ENCODE measurements around the gene MRC1.

MRC1 gene

DNA sequence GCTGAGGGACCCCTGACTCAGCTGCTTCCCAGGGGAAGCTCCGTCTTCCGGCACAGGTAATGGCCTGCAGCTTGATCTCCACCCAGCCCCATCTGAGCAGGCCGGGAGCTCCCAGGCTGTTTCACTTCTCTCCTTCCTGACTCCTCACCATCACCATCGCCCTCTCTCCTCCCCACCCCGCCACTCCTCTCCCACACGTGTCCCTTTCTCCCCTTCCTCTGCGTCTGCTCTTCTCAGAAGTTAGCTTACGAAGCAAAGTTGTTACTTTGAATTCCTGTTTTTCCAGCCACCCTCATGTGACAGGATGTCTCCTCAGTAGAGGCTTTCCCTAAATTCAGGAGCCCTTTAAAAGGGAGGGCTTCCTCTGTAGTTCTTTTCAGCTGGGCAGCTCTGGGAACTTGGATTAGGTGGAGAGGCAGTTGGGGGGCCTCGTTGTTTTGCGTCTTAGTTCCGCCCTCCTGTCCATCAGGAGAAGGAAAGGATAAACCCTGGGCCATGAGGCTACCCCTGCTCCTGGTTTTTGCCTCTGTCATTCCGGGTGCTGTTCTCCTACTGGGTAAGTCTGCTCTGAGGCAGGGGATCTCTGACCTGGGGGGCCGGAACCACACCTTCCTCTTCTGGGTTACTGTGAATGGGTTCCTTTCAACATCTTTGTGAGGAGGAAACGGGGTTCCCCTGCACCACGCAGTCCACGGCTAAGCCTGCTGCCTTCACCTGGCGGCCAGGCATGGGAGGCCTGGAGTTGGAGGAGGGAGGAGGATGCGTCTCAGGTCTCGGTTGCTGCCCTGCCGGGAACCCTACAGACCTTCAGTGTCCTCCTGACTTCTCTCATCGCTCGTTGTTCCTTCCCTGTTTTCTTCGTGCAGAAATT is at the start of gene MRC1:
TSS of gene MRC1 (plus strand) at position 378 of the 871 bp plus-strand sequence. CDS start at position 496, 118 bp downstream.
- Histone ChIP-seq H3K36me3 (ENCODE audit: insufficient read depth, low read length) (no peaks in the 10 kb centered on the region), H3K4me1 (ENCODE audit: insufficient read depth, low read length) (no peaks in the 10 kb centered on the region; the same call in 1 of the 2 replicates), H3K9me3 (ENCODE audit: control insufficient read depth, insufficient read depth, low read length) (no peaks in the 10 kb centered on the region; the same call in 1 of the 2 replicates), H3K9ac (ENCODE audit: low read depth, low read length) (no peak within 1 kb of the TSS)

DNA sequence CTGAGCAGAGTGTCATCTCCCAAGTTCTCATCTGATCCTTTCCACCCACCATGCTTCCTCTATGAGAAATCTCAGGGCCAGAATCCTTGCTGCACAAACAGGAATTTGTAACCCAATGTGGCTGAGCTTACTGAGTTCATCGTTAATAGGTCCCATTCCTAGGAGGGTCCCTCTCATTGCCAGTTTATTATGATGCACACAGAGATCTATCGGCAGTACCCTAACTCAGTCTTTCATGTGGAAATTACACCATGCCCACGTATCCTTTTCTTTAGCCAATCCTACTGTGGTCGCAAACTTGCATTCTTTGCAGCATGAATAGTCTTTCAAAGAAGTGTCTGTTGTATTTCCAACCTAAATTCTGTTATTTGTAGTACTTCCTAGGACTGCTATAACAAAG is 45.0 kb upstream of the MRC1 start:
- H3K4me1 ChIP-seq (ENCODE audit: insufficient read depth, low read length) = peaks cover 6% of the 10 kb centered on the region; the same call in 1 of the 2 replicates
- H3K9ac ChIP-seq (ENCODE audit: low read depth, low read length) = no peak overlapping the region
- H3K36me3 ChIP-seq (ENCODE audit: insufficient read depth, low read length) = no peaks in the 10 kb centered on the region
- no peaks in the 10 kb centered on the region for H3K9me3 ChIP-seq (ENCODE audit: control insufficient read depth, insufficient read depth, low read length)

DNA sequence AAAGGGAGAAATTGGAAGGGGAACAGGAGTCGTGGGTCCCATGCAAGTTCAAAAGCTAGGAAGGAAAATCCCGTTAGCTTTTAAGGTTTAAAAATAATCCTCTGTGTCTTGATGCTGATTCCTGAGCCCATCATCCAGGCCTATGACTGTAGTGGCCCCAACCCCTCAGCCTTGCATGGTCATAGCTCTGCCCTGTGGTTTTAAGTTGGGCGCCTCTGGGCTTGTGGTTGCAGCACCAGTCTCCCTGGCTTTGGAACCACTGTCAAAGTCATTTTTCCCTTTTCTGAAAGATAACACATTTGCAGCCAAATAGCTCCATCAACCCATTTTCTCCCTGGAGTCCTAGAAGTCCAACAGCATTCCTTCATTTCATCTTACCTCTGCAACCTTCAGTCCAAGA is 43.5 kb upstream of the MRC1 start:
- H3K4me1 ChIP-seq (ENCODE audit: insufficient read depth, low read length) = peaks cover 6% of the 10 kb centered on the region; the same call in 1 of the 2 replicates
- H3K9ac ChIP-seq (ENCODE audit: low read depth, low read length) = no peak overlapping the region
- no peaks in the 10 kb centered on the region for H3K9me3 ChIP-seq (ENCODE audit: control insufficient read depth, insufficient read depth, low read length)
- no peaks in the 10 kb centered on the region for H3K36me3 ChIP-seq (ENCODE audit: insufficient read depth, low read length)

GRCh38 chr10:17766731-17767130 is 42.4 kb upstream of the MRC1 start:
- Histone ChIP-seq H3K4me1 (ENCODE audit: insufficient read depth, low read length) (peaks cover 6% of the 10 kb centered on the region; the same call in 1 of the 2 replicates), H3K36me3 (ENCODE audit: insufficient read depth, low read length) (no peaks in the 10 kb centered on the region), H3K9me3 (ENCODE audit: control insufficient read depth, insufficient read depth, low read length) (no peaks in the 10 kb centered on the region), H3K9ac (ENCODE audit: low read depth, low read length) (no peak overlapping the region)

DNA sequence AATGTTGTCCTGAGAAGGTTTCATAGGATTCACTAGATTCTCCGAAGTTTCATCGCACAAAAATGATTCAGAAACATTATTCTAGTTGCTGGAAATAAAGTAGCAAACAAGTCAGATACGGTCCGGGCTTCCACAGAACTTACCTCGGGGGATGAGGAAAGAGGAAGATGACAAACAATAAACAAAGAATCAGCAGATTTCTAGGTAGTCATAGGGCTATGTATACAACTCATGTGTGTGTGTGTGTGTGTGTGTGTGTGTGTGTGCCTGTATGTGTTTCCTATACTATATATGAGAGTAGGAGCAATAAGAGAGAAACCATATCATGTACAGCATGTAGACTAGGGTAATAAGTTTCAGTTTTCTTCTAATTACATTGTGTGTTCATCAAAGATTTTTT is 40.7 kb upstream of the MRC1 start:
- Histone ChIP-seq H3K9ac (ENCODE audit: low read depth, low read length) (no peak overlapping the region), H3K9me3 (ENCODE audit: control insufficient read depth, insufficient read depth, low read length) (no peaks in the 10 kb centered on the region), H3K36me3 (ENCODE audit: insufficient read depth, low read length) (no peaks in the 10 kb centered on the region), H3K4me1 (ENCODE audit: insufficient read depth, low read length) (peaks cover 6% of the 10 kb centered on the region; the same call in 1 of the 2 replicates)

- no peaks in the 10 kb centered on the region for H3K36me3 ChIP-seq (ENCODE audit: insufficient read depth, low read length)
- no peaks in the 10 kb centered on the region for H3K9me3 ChIP-seq (ENCODE audit: control insufficient read depth, insufficient read depth, low read length)
- peaks cover 2% of the 10 kb centered on the region; the same call in 1 of the 2 replicates for H3K4me1 ChIP-seq (ENCODE audit: insufficient read depth, low read length)
- H3K9ac ChIP-seq (ENCODE audit: low read depth, low read length) = no peak overlapping the region
Measured at GRCh38 chr10:17768957-17769356, 40.2 kb upstream of the MRC1 start.

DNA sequence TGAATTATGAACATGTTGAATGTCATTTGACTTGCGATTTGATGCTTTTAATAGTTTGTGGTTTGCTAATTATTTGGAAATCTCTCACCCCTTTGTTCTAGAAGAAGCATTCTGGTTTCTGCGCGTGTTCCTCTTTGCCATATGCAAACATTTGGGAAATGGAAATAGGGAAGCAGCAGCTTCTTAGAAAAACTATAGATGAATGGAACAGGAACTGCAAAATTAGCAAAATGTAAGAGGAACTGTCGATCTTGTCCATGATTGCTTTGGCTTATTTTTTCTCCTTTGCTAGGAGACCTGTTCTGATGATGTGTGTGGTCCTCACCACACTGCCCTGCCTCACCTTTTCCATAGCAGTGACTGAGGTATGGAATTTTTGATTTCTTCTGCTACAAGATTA is 38.1 kb upstream of the MRC1 start:
- H3K9me3 ChIP-seq (ENCODE audit: control insufficient read depth, insufficient read depth, low read length) = no peaks in the 10 kb centered on the region
- H3K36me3 ChIP-seq (ENCODE audit: insufficient read depth, low read length) = no peaks in the 10 kb centered on the region
- no peaks in the 10 kb centered on the region for H3K4me1 ChIP-seq (ENCODE audit: insufficient read depth, low read length)
- no peak overlapping the region for H3K9ac ChIP-seq (ENCODE audit: low read depth, low read length)

DNA sequence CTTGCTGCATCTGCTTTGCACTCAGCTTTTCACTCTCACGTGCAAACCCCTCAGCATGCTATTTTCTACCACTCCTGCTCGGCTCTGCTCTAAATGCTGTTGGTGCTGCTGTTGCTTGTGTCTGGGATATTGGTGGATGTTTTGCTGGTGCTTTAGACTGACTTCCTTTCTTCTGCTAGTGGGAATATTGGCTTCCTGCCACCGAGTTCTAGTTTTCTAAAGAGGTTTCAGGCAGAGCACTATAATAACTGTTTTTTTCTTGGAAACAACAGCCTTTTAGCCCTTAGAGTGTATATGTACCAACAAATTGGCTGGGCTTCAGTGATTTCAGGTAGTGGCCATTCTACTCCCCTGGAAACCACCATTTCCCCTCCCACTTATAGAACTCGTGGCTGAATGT is 29.4 kb upstream of the MRC1 start:
- Histone ChIP-seq H3K4me1 (ENCODE audit: insufficient read depth, low read length) (no peaks in the 10 kb centered on the region), H3K36me3 (ENCODE audit: insufficient read depth, low read length) (no peaks in the 10 kb centered on the region; the same call in 1 of the 2 replicates), H3K9me3 (ENCODE audit: control insufficient read depth, insufficient read depth, low read length) (no peaks in the 10 kb centered on the region), H3K9ac (ENCODE audit: low read depth, low read length) (no peak overlapping the region)

GRCh38 chr10:17780727-17781126 is 28.4 kb upstream of the MRC1 start:
- no peaks in the 10 kb centered on the region for H3K9me3 ChIP-seq (ENCODE audit: control insufficient read depth, insufficient read depth, low read length)
- no peak overlapping the region for H3K9ac ChIP-seq (ENCODE audit: low read depth, low read length)
- no peaks in the 10 kb centered on the region; the same call in 1 of the 2 replicates for H3K36me3 ChIP-seq (ENCODE audit: insufficient read depth, low read length)
- H3K4me1 ChIP-seq (ENCODE audit: insufficient read depth, low read length) = no peaks in the 10 kb centered on the region

GRCh38 chr10:17781856-17782255 is 27.3 kb upstream of the MRC1 start:
- Histone ChIP-seq H3K4me1 (ENCODE audit: insufficient read depth, low read length) (no peaks in the 10 kb centered on the region), H3K9ac (ENCODE audit: low read depth, low read length) (no peak overlapping the region)

DNA sequence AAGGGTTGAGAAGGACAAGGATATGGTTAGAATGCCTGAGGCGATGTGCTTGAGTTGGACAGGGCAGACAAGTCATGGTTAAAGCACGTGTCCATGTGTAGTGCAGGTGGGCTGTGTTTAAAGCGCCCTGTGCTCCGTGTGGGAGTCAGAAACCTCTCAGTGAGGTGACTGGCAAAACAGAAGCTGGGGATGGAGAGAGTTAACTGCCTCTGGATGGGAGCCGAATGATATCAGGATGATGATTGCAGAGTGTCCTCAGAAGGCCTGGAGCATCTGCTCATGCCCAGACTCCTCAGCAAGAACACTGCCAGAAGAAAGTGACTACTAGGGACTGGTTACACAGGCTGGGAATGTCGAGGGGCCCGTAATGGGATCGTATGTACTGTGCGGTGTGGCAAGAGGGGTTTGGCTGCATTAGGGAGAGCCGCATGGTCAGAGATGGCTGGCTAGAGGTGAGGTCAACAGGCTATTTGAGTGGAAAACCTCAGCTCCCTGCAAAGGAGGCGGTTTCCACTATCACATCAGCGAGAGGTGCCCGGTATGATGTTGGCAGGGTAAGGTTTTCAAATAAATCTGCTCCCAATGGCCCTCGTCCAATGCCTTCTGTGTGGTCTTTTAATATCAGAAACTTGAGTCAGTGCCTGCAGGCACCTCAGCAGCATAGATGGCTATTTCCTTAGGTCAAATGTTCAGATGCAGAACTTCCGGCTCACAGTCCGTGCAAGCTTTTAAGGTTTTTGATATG is 26.1 kb upstream of the MRC1 start:
- Histone ChIP-seq H3K9me3 (ENCODE audit: control insufficient read depth, insufficient read depth, low read length) (no peaks in the 10 kb centered on the region), H3K9ac (ENCODE audit: low read depth, low read length) (no peak overlapping the region), H3K4me1 (ENCODE audit: insufficient read depth, low read length) (0 out of 2 replicates have a peak, but pooled peaks cover 4% of the 10 kb centered on the region), H3K36me3 (ENCODE audit: insufficient read depth, low read length) (no peaks in the 10 kb centered on the region)

More at GRCh38 chr10:17781856-17782255, 27.3 kb upstream of the MRC1 start:
- Histone ChIP-seq H3K36me3 (ENCODE audit: insufficient read depth, low read length) (no peaks in the 10 kb centered on the region; the same call in 1 of the 2 replicates), H3K9me3 (ENCODE audit: control insufficient read depth, insufficient read depth, low read length) (no peaks in the 10 kb centered on the region)

GRCh38 chr10:17783751-17784150 is 25.4 kb upstream of the MRC1 start:
- no peaks in the 10 kb centered on the region for H3K9me3 ChIP-seq (ENCODE audit: control insufficient read depth, insufficient read depth, low read length)
- no peak overlapping the region for H3K9ac ChIP-seq (ENCODE audit: low read depth, low read length)
- no peaks in the 10 kb centered on the region for H3K36me3 ChIP-seq (ENCODE audit: insufficient read depth, low read length)
- H3K4me1 ChIP-seq (ENCODE audit: insufficient read depth, low read length) = 0 out of 2 replicates have a peak, but pooled peaks cover 4% of the 10 kb centered on the region

DNA sequence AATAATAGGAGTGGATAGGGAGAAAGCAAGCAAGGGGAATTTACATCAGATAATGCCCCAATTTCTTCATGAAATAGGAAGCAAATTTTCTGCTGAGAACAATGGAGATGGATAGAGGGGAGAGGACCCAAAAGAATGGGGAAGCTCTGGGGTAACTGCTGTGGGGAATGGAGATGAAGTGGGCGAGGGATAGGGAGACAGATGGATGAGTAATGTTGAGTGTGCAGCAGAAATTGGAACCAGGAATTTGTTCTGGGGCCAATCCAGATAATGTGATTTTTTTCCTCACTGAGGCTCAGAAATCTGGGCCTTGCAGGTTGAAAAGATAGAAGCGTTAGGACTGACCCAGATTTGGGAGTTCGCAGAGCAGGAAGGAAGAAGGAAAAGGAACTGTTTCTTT is 24.5 kb upstream of the MRC1 start:
- Histone ChIP-seq H3K36me3 (ENCODE audit: insufficient read depth, low read length) (no peaks in the 10 kb centered on the region), H3K9ac (ENCODE audit: low read depth, low read length) (no peak overlapping the region), H3K4me1 (ENCODE audit: insufficient read depth, low read length) (0 out of 2 replicates have a peak, but pooled peaks cover 4% of the 10 kb centered on the region), H3K9me3 (ENCODE audit: control insufficient read depth, insufficient read depth, low read length) (no peaks in the 10 kb centered on the region)

GRCh38 chr10:17785276-17785930 is 23.7 kb upstream of the MRC1 start:
- H3K36me3 ChIP-seq (ENCODE audit: insufficient read depth, low read length) = no peaks in the 10 kb centered on the region
- no peak overlapping the region for H3K9ac ChIP-seq (ENCODE audit: low read depth, low read length)
- H3K4me1 ChIP-seq (ENCODE audit: insufficient read depth, low read length) = 0 out of 2 replicates have a peak, but pooled peaks cover 4% of the 10 kb centered on the region
- H3K9me3 ChIP-seq (ENCODE audit: control insufficient read depth, insufficient read depth, low read length) = no peaks in the 10 kb centered on the region

Measured in ES-I3 (cell line).